Right lung (tissue), 5 donors: ENCODE measurements around the gene FAM209B. TPM values are rescaled to one million over a fixed set of nuclear protein-coding genes. Genes with fewer than 3 reads are reported as not detected.
"Not testable (repeated sequence)": the region's sequence is repeated elsewhere in the genome, so short reads cannot be mapped to it uniquely, and the experiment has no call there.

Source experiments
- DNase-seq, 2 donors: peaks; one replicate each; pipeline ENCODE4 v3.0.0-alpha.2; 2013
- polyA plus RNA-seq, 5 donors: library from polyadenylated mRNA; unstranded; fragments of 120-200 nt; gene quantifications; one replicate each; pipeline versions ENCODE4 v1.2.1 to v1.2.3, GENCODE V29; 2013; ENCODE audit warnings: inconsistent platforms in 1 of 5, low replicate concordance in 1 of 5; ENCODE audit not compliant: insufficient read length in 5 of 5, insufficient read depth in 1 of 5

FAM209B gene
- polyA plus RNA-seq, 5 donors: 0.32 to 0.44 (median 0.39) TPM; not detected in 1

DNA sequence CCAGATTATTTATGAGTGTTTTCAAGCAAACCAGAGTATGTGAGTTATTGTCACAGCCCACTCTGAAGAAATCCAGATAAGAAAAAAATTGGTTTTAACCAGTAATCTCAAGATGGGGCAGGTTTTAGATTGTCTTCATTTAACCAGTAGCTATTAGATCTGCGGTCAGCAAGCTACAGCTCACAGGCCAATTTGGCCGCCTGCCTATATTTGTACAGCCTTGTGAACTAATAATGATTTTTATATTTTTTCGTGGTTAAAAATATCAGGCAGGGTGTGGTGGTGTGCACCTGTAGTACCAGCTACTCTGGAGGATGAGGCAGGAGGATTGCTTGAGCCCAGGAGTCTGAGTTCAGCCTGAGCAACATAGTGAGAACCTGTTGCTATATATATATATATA lies 5.0 kb downstream of the FAM209B start:
- DNase-seq: no peak

DNA sequence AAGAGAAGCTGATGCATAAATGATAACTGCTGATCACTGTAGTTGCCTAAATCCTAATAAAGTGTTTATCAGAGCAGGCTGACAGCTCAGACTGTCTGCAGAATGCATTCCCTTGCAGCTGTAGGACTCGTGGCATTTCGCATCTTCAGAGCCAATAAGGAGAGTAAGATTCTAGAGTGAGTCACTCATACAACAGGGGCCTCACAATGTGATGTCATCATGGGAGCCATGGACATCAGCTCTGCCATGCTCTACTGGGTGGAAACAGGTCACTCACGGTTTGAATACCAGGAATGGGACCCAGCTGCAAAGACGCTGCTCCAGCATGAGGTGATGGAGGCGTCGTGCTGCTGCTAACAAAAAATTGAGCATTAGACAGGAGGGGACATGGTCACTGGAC lies 7.4 kb downstream of the FAM209B start:
- no peak for DNase-seq

DNA sequence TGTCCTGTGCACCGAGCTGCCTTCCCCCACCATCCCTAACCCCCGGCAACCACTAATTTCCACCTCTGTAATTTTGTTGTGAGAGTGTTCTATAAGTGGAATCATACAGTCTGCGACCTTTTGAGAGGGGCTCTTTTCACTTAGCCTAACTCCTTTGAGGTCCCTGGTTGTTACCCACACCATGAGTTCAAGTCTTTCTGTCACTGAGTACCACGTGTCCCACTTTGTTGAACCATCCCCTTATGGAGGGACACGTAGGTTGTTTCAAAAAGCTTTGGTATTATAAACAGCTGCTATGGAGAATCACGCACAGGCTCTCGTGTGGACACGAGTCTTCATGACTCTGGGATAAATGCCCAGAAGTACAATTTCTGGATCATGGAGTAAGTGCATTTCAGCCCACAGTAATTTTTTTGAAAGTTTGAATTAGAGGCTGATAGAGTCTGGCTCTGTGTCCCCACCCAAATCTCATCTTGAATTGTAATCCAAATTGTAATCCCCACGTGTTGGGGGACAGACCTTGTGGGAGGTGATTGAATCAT lies 9.5 kb downstream of the FAM209B start:
- no peak for DNase-seq

GRCh38 chr20:56551571-56551970 lies 18.5 kb downstream of the FAM209B start:
- DNase-seq: no peak

- no peak for DNase-seq
Measured at GRCh38 chr20:56552911-56553629, 20.0 kb downstream of the FAM209B start.

- DNase-seq: peak; percentile 21 to 39
Measured at GRCh38 chr20:56554869-56555268, 21.8 kb downstream of the FAM209B start.

DNA sequence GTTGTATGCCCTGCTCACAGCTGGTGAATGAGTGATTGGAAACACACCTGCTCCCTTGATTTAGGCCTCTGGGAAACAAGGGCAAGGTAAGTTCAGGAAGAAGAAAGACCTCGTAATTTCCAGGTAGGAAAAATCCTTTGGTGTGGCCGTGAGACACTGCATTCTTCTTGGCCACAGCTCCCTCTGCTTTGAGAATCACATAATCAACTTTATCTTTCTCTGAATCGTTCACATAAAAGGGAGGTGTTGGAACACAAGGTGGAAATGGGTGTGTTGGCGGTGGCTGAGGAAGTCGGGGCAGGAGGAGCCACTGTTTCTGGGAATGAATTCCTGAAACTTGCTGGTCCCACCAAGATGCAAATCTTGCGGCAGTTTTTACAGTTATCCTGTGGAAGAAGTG lies 25.9 kb downstream of the FAM209B start:
- DNase-seq: no peak

- DNase-seq: not testable (repeated sequence)
Measured at GRCh38 chr20:56564526-56564925, 31.5 kb downstream of the FAM209B start.

GRCh38 chr20:56565511-56565910 lies 32.5 kb downstream of the FAM209B start:
- no peak for DNase-seq

DNA sequence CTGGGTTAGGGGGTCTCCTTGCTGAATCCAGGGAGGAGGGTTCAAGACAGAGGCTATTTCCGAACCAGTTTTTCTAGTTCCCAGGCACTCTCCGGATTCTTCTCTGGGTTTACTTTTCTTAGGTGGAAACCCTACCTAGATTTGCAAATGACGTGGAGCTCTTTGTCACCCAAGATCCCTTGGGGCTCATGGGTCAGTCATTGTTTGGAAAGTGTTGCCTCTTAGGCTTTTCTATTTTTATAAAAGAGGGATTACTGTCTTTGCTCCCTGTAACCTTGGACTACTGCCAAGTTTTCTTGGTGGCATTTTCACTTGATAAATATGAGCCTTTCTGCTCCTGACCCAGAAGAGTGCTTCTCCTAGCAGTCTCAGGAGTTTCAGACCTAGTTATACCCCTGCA lies 33.6 kb downstream of the FAM209B start:
- DNase-seq: peak; percentile 26 to 35

DNA sequence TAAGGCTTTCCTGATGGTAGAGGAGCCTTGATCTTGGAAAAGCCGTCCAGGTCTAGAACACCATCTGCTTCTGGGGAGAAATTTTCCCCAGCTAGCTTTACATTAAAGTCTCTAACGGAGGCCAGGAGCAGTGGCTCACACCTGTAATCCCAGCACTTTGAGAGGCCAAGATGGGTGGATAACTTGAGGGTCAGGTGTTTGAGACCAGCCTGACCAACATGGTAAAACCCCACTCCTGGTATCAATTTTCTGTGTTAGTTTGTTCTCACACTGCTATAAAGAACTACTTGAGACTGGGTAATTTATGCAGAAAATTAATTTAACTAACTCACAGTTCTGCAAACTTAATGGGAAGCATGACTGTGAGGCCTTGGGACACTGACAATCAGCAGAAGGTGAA lies 37.8 kb downstream of the FAM209B start:
- DNase-seq: no peak

DNA sequence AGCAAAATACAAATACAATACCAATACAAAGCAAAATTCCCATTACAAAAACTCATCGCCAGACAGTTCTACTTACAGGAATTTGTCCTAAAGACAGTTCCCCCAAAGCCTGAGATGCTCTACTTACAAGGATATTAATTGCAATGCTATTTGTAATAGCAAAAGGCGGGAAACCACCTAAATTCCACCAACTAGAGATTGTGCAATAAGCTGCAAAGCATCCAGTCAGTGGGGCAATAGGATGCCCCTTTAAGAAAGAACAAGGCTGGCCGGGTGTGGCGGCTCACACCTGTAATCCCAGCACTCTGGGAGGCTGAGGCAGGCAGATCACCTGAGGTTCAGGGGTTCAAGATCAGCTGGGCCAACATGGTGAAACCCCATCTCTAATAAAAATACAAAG lies 39.1 kb downstream of the FAM209B start:
- no peak for DNase-seq

GRCh38 chr20:56573986-56574385 lies 40.9 kb downstream of the FAM209B start:
- no peak for DNase-seq

GRCh38 chr20:56574531-56575142 lies 41.6 kb downstream of the FAM209B start:
- DNase-seq: no peak

GRCh38 chr20:56575157-56575556 lies 42.1 kb downstream of the FAM209B start:
- DNase-seq: no peak

- no peak for DNase-seq
Measured at GRCh38 chr20:56575961-56576360, 42.9 kb downstream of the FAM209B start.

- DNase-seq: no peak
Measured at GRCh38 chr20:56579301-56579710, 46.3 kb downstream of the FAM209B start.

DNA sequence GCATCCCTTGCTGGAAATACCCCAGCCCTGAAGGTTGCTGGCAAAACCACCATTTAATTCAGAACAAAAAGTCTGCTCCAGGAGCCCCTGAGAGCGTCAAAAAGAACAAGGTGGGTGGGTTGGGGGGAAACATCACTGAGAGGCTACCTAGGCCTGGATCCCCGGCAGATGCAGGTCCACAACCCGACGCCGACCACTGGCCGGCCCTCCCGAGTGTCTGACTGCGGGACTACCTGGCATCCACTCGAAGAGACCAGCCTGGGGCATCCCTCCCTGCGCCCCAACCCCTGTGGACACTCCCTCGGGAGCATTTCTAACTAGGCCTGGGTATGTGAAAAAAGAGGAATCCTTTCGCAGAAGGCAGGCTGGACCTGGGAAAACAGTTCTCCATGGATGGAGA lies 47.2 kb downstream of the FAM209B start:
- no peak for DNase-seq

GRCh38 chr20:56581701-56582100 lies 48.7 kb downstream of the FAM209B start:
- DNase-seq: no peak

DNA sequence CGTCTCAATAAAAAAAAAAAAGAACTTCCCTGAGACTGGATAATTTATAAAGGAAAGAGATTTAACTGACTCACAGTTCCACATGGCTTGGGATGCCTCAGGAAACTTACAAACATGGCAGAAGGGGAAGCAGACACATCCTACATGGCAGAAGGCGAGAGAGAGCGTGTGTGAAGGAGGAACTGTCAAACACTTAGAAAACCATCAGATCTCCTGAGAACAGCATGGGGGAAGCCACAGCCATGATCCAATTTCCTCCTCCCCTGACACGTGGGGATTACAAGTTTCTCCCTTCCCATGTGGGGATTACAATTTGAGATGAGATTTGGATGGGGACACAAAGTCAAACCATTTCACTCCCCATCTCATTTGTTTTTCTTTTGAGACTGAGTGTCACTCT lies 49.5 kb downstream of the FAM209B start:
- DNase-seq: no peak

DNA sequence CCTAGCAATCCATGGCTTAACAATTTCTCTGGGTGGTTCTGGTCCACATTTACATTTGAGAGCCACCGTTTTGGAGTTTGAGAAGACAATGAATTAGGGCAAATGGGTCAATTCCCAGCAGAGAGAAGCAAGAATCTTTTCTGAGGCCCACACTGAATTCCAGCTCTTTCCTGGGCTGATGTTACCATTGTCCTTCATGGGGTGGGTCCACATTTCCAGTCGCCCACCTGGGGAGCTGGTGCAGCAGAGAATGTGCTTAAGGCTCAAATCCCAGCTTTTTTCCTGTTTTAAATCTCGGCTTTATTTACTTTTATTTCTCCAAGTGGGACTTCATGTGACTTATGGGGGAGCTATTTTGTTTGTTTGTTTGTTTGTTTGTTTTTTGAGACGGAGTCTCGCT lies 51.9 kb downstream of the FAM209B start:
- no peak for DNase-seq
